Panc1 (cell line): ENCODE measurements around the gene KMT5C. TPM values are rescaled to one million over a fixed set of nuclear protein-coding genes. Genes with fewer than 3 reads are reported as not detected.

Experiments
- ATAC-seq: fragments of 200-7000 bp; cut with Tn5 transposase; 2 replicates; pipeline ENCODE4 v1.9.1; 2020; ENCODE audit warnings: mild to moderate bottlenecking, moderate library complexity
- BruUV-seq: library from RNA; stranded (reverse); fragments of 400-500 nt; replicated peaks from 2 replicates; lab custom pipeline; 2021; lab: Mats Ljungman, UMichigan
- CTCF ChIA-PET: fragments of 300-600 bp; sonication (Branson Sonifier 250); formaldehyde crosslinking; loops from one replicate; lab custom pipeline; 2022; ENCODE audit warnings: antibody characterized with exemption; lab: Charles Lee
- POLR2A ChIA-PET: fragments of 300-600 bp; sonication (Branson Sonifier 250); formaldehyde crosslinking; loops from one replicate; lab custom pipeline; 2022; ENCODE audit warnings: antibody characterized with exemption; lab: Charles Lee
- DNase-seq: peaks from one replicate; pipeline ENCODE4 v3.0.0-alpha.2; 2010; ENCODE audit warnings: low read depth, low spot score
- H3K27ac ChIP-seq: 2 replicates; pipeline ENCODE4 v1.5.1; 2011; ENCODE audit warnings: mild to moderate bottlenecking, low read length, inconsistent platforms
- H3K27me3 ChIP-seq: fragments of 200-500 bp; sonication (Bioruptor generic); 2 replicates; pipeline ENCODE4 v1.6.0; 2014; ENCODE audit warnings: low read length, inconsistent platforms; ENCODE audit not compliant: control insufficient read depth, insufficient read depth
- H3K36me3 ChIP-seq: fragments of 200-500 bp; sonication (Bioruptor generic); 2 replicates; pipeline ENCODE4 v1.5.1; 2014; ENCODE audit warnings: inconsistent platforms, mild to moderate bottlenecking, low read length, moderate library complexity; ENCODE audit not compliant: control insufficient read depth, insufficient read depth
- H3K4me1 ChIP-seq: 2 replicates; pipeline ENCODE4 v1.5.1; 2011; ENCODE audit warnings: inconsistent platforms, mild to moderate bottlenecking, low read length, moderate library complexity; ENCODE audit not compliant: control insufficient read depth, insufficient read depth
- H3K4me3 ChIP-seq, 2 experiments: 2 replicates each; pipeline ENCODE4 v1.5.1; 2011 to 2012; ENCODE audit warnings: low read depth in 2 of 2, low read length in 2 of 2, mild to moderate bottlenecking in 2 of 2, inconsistent platforms in 1 of 2, moderate library complexity in 1 of 2
- H3K9me3 ChIP-seq: fragments of 200-500 bp; sonication (Bioruptor generic); 2 replicates; pipeline ENCODE4 v1.5.1; 2014; ENCODE audit warnings: low read depth, mild to moderate bottlenecking, inconsistent platforms, low read length, moderate library complexity; ENCODE audit not compliant: control insufficient read depth, insufficient read depth
- CTCF ChIP-seq: fragments of 450-650 bp; IDR thresholded peaks from 2 replicates; pipeline ENCODE4 v1.5.1; 2017; ENCODE audit warnings: mild to moderate bottlenecking
- POLR2AphosphoS5 ChIP-seq: IDR thresholded peaks from 2 replicates; pipeline ENCODE4 v1.6.1; 2012; ENCODE audit warnings: mild to moderate bottlenecking, low read depth, low read length, moderate library complexity
- REST ChIP-seq, 2 experiments: IDR thresholded peaks; 2 replicates each; pipeline ENCODE4 v1.6.1; 2011 to 2012; ENCODE audit warnings: low read depth in 2 of 2, control low read depth in 1 of 2, low read length in 1 of 2, mild to moderate bottlenecking in 1 of 2, moderate library complexity in 1 of 2; ENCODE audit not compliant: insufficient read depth in 1 of 2
- SIN3A ChIP-seq: IDR thresholded peaks from 2 replicates; pipeline ENCODE4 v1.6.1; 2012; ENCODE audit warnings: low read depth, mild to moderate bottlenecking, low read length, moderate library complexity, borderline replicate concordance; ENCODE audit not compliant: insufficient read depth
- TCF7L2 ChIP-seq: IDR thresholded peaks from 2 replicates; pipeline ENCODE4 v1.6.1; 2011; ENCODE audit warnings: mild to moderate bottlenecking, low read depth, low read length, inconsistent platforms
- in situ Hi-C: cut with HindIII; loops from 2 replicates; pipeline ENCODE4 v1.10.0; 2016; ENCODE audit warnings: low sequenced_read_pairs, low pct_unique_long_range_greater_than_20kb
- intact Hi-C: fragments of 100-400 bp; cut with micrococcal nuclease; formaldehyde crosslinking; loops from one replicate; pipeline ENCODE4 v1.10.0; 2022; ENCODE audit not compliant: unreplicated experiment
- total RNA-seq: library from RNA; stranded (reverse); gene quantifications from one replicate; pipeline ENCODE4 v1.2.1, GENCODE V29; 2021; ENCODE audit not compliant: unreplicated experiment

KMT5C gene
- total RNA-seq, 1 experiment from 2014 or later, result 30.6 TPM

GRCh38 chr19:55314396-55314795 lies 25.3 kb upstream of the KMT5C start:
- DNase-seq (no peak), ATAC-seq (no peak)
- no peaks in the 10 kb centered on the region for H3K27me3 ChIP-seq
- H3K36me3 ChIP-seq, result no peaks in the 10 kb centered on the region
- BruUV-seq, result no TSS peak
- H3K4me3 ChIP-seq, result no peak overlapping the region
- ChIA-PET CTCF (no interaction called here), POLR2A (no interaction called here)
- TF ChIP-seq CTCF (no peak), POLR2AphosphoS5 (no peak), SIN3A (no peak), TCF7L2 (no peak), REST (IDR thresholded peaks at IDR 0.05; ENCODE audit: insufficient read depth in 1 of 2, low read depth in 2 of 2, low read length in 1 of 2) (no peak)
- no peak overlapping the region for H3K27ac ChIP-seq
- intact Hi-C loops (no loop called here), in situ Hi-C loops (no loop called here)
- no peaks in the 10 kb centered on the region for H3K9me3 ChIP-seq
- H3K4me1 ChIP-seq, result no peaks in the 10 kb centered on the region

DNA sequence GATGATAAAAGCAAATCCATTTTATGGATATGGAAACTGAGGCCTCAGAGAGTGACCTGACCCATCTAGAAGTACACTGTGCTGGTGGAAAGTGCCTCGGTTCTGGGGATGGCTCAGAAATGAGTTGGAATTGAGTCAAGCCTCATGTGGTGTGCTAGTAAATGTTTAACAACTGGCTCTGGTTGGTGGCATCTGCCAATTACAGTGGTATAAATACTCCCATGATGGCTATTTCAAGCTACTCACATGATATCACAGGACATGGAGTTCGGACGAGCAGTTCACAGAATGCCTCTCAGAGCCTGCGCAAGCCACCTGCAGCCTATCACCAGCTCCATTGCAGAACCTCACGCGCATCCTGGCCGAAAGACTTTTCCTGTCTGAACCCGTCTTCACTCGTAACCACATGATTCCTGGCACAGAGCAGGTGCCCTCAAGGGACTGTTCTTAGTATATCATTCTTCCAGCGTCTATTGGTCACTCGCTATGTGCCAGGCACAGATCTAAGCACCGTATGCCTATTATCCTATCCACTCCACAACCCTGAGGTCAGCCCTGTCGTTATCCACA lies 23.6 kb upstream of the KMT5C start:
- Histone ChIP-seq H3K4me3 (no peak overlapping the region), H3K27ac (no peak overlapping the region), H3K27me3 (no peaks in the 10 kb centered on the region), H3K4me1 (no peaks in the 10 kb centered on the region), H3K36me3 (no peaks in the 10 kb centered on the region), H3K9me3 (no peaks in the 10 kb centered on the region)
- TF ChIP-seq CTCF (no peak), SIN3A (no peak), TCF7L2 (no peak), POLR2AphosphoS5 (no peak), REST (IDR thresholded peaks at IDR 0.05; ENCODE audit: insufficient read depth in 1 of 2, low read depth in 2 of 2, low read length in 1 of 2) (no peak)
- ChIA-PET POLR2A (interaction anchor here (0.6 kb wide), 1 partner anchor 58 kb away, joined by 3 read pairs; no protein-coding TSS in a partner anchor), CTCF (no interaction called here)
- no TSS peak for BruUV-seq
- in situ Hi-C loops, result no loop called here
- intact Hi-C loops, result no loop called here
- ATAC-seq (no peak), DNase-seq (no peak)
